HEK293 (cell line): ENCODE results near the gene NTN4.

Experiments used
- CTCF ChIA-PET: fragments of 350-600 bp; formaldehyde crosslinking; extraction: SDS; loops from one replicate; lab custom pipeline; 2021; ENCODE audit warnings: antibody characterized with exemption; lab: Yijun Ruan, JAX
- POLR2A ChIA-PET: fragments of 300-600 bp; formaldehyde crosslinking; extraction: SDS; loops from one replicate; lab custom pipeline; 2020; ENCODE audit warnings: antibody characterized with exemption, inconsistent platforms; lab: Yijun Ruan, JAX
- H3K27ac ChIP-seq: fragments of 200-500 bp; sonication (Bioruptor generic); 2 replicates; pipeline ENCODE4 v1.5.1; 2014; ENCODE audit warnings: low read depth, low read length, control low read depth, inconsistent platforms; ENCODE audit errors: extremely low read depth
- H3K36me3 ChIP-seq, 2 experiments: fragments of 200-500 bp in 1 of 2; sonication (Bioruptor generic) in 1 of 2; 1 replicate in 1 of 2; 2 replicates in 1 of 2; pipeline ENCODE4 v1.5.1; 2014 to 2017; ENCODE audit warnings: inconsistent platforms in 2 of 2, low read length in 2 of 2; ENCODE audit not compliant: control insufficient read depth in 2 of 2, insufficient read depth in 1 of 2
- H3K4me1 ChIP-seq: fragments of 200-500 bp; sonication (Bioruptor generic); 2 replicates; pipeline ENCODE4 v1.5.1; 2014; ENCODE audit warnings: mild to moderate bottlenecking, low read length, inconsistent platforms; ENCODE audit not compliant: control insufficient read depth, insufficient read depth
- H3K4me3 ChIP-seq: 2 replicates; pipeline ENCODE4 v1.5.1; 2011; ENCODE audit warnings: low read depth, mild to moderate bottlenecking, control low read depth, low read length, moderate library complexity
- H3K9me3 ChIP-seq: fragments of 200-500 bp; sonication (Bioruptor generic); 2 replicates; pipeline ENCODE4 v1.5.1; 2014; ENCODE audit warnings: low read depth, low read length, inconsistent platforms; ENCODE audit not compliant: control insufficient read depth, insufficient read depth
- FEZF1 ChIP-seq: fragments of 450-650 bp; formaldehyde crosslinking; IDR thresholded peaks from 2 replicates; pipeline ENCODE4 v1.5.1; 2016; ENCODE audit warnings: missing biosample characterization, missing genetic modification characterization
- HOXD13 ChIP-seq: sonication (generic); formaldehyde crosslinking; IDR thresholded peaks from 2 replicates; pipeline ENCODE4 v1.8.0; 2022; ENCODE audit warnings: missing genetic modification reagents, borderline replicate concordance
- IKZF3 ChIP-seq: fragments of 450-650 bp; IDR thresholded peaks from 2 replicates; pipeline ENCODE4 v1.5.0; 2018; ENCODE audit warnings: missing biosample characterization, mild to moderate bottlenecking, missing genetic modification characterization, moderate library complexity
- PRDM1 ChIP-seq: fragments of 450-650 bp; formaldehyde crosslinking; IDR thresholded peaks from 2 replicates; pipeline ENCODE4; 2016; ENCODE audit warnings: missing biosample characterization, missing genetic modification characterization
- ZBTB8A ChIP-seq: fragments of 450-650 bp; formaldehyde crosslinking; IDR thresholded peaks from 2 replicates; pipeline ENCODE4 v1.5.1; 2016; ENCODE audit warnings: missing biosample characterization, missing genetic modification characterization
- ZNF169 ChIP-seq: fragments of 450-650 bp; formaldehyde crosslinking; IDR thresholded peaks from 2 replicates; pipeline ENCODE4 v1.5.1; 2016; ENCODE audit warnings: missing biosample characterization, missing genetic modification characterization
- ZNF223 ChIP-seq: fragments of 450-650 bp; formaldehyde crosslinking; IDR thresholded peaks from 2 replicates; pipeline ENCODE4 v1.5.1; 2016; ENCODE audit warnings: missing biosample characterization, missing genetic modification characterization
- ZNF239 ChIP-seq: fragments of 450-650 bp; formaldehyde crosslinking; IDR thresholded peaks from 2 replicates; pipeline ENCODE4 v1.5.1; 2016; ENCODE audit warnings: missing biosample characterization, missing genetic modification characterization
- ZNF362 ChIP-seq: fragments of 450-650 bp; formaldehyde crosslinking; IDR thresholded peaks from 2 replicates; pipeline ENCODE4 v1.5.1; 2016; ENCODE audit warnings: missing biosample characterization, missing genetic modification characterization
- ZNF391 ChIP-seq: fragments of 450-650 bp; formaldehyde crosslinking; IDR thresholded peaks from 2 replicates; pipeline ENCODE4 v1.5.1; 2016; ENCODE audit warnings: low read depth, missing biosample characterization, missing genetic modification characterization, borderline replicate concordance
- ZNF394 ChIP-seq: fragments of 450-650 bp; formaldehyde crosslinking; IDR thresholded peaks from 2 replicates; pipeline ENCODE4 v1.5.1; 2016; ENCODE audit warnings: missing biosample characterization, missing genetic modification characterization, mild to moderate bottlenecking, moderate library complexity, borderline replicate concordance
- ZNF423 ChIP-seq: fragments of 450-650 bp; formaldehyde crosslinking; IDR thresholded peaks from 2 replicates; pipeline ENCODE4 v1.5.1; 2016; ENCODE audit warnings: missing biosample characterization, missing genetic modification characterization
- ZNF514 ChIP-seq: fragments of 450-650 bp; formaldehyde crosslinking; IDR thresholded peaks from 2 replicates; pipeline ENCODE4 v1.5.1; 2016; ENCODE audit warnings: missing biosample characterization, missing genetic modification characterization
- ZNF530 ChIP-seq: fragments of 450-650 bp; formaldehyde crosslinking; IDR thresholded peaks from 2 replicates; pipeline ENCODE4 v1.5.1; 2016; ENCODE audit warnings: low read depth, missing biosample characterization, missing genetic modification characterization
- ZNF561 ChIP-seq: fragments of 450-650 bp; IDR thresholded peaks from 2 replicates; pipeline ENCODE4 v1.5.1; 2018; ENCODE audit warnings: missing biosample characterization, missing genetic modification characterization, borderline replicate concordance
- ZNF670 ChIP-seq: fragments of 450-650 bp; formaldehyde crosslinking; IDR thresholded peaks from 2 replicates; pipeline ENCODE4 v1.5.1; 2016; ENCODE audit warnings: missing biosample characterization, missing genetic modification characterization, low read depth
- ZNF707 ChIP-seq: fragments of 450-650 bp; formaldehyde crosslinking; IDR thresholded peaks from 2 replicates; pipeline ENCODE4 v1.5.1; 2016; ENCODE audit warnings: missing biosample characterization, missing genetic modification characterization
- ZNF76 ChIP-seq: fragments of 450-650 bp; formaldehyde crosslinking; IDR thresholded peaks from 2 replicates; pipeline ENCODE4; 2016; ENCODE audit warnings: low read depth, missing biosample characterization, missing genetic modification characterization, borderline replicate concordance
- TF ChIP-seq, protein P1 (sequence below): fragments of 450-650 bp; formaldehyde crosslinking; IDR thresholded peaks from 2 replicates; pipeline ENCODE4 v1.5.1; 2016; ENCODE audit warnings: missing biosample characterization, missing genetic modification characterization
- TF ChIP-seq, protein P2 (sequence below): fragments of 450-650 bp; IDR thresholded peaks from 2 replicates; pipeline ENCODE4 v1.5.1; 2018; ENCODE audit warnings: missing biosample characterization, mild to moderate bottlenecking, missing genetic modification characterization
- TF ChIP-seq, protein P3 (sequence below): fragments of 450-650 bp; formaldehyde crosslinking; IDR thresholded peaks from 2 replicates; pipeline ENCODE4 v1.5.1; 2016; ENCODE audit warnings: missing biosample characterization, missing genetic modification characterization
- TF ChIP-seq, protein P4 (sequence below): fragments of 450-650 bp; formaldehyde crosslinking; IDR thresholded peaks from 2 replicates; pipeline ENCODE4 v1.5.1; 2016; ENCODE audit warnings: missing biosample characterization, missing genetic modification characterization, borderline replicate concordance
- TF ChIP-seq, protein P5 (sequence below): fragments of 450-650 bp; formaldehyde crosslinking; IDR thresholded peaks from 2 replicates; pipeline ENCODE4 v1.5.1; 2016; ENCODE audit warnings: missing biosample characterization, missing genetic modification characterization

Gene NTN4

GRCh38 chr12:95651681-95652080, 138.9 kb downstream of the NTN4 start (continued):
- TF ChIP-seq, protein P1, sequence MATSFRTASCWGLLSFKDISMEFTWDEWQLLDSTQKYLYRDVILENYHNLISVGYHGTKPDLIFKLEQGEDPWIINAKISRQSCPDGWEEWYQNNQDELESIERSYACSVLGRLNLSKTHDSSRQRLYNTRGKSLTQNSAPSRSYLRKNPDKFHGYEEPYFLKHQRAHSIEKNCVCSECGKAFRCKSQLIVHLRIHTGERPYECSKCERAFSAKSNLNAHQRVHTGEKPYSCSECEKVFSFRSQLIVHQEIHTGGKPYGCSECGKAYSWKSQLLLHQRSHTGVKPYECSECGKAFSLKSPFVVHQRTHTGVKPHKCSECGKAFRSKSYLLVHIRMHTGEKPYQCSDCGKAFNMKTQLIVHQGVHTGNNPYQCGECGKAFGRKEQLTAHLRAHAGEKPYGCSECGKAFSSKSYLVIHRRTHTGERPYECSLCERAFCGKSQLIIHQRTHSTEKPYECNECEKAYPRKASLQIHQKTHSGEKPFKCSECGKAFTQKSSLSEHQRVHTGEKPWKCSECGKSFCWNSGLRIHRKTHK (tag by site-specific recombination): no peak
- no peak for TF ChIP-seq IKZF3 (tag by site-specific recombination)
- no peak for TF ChIP-seq HOXD13 (CRISPR knock-in tag)
- no peak for TF ChIP-seq ZNF423 (tag by site-specific recombination)
- TF ChIP-seq ZNF391 (tag by site-specific recombination): no peak
- TF ChIP-seq ZNF239 (tag by site-specific recombination): no peak

- H3K9me3 ChIP-seq: no peaks in the 10 kb centered on the region
- peak overlapping the region; percentile 34 for H3K27ac ChIP-seq
- H3K36me3 ChIP-seq: no peaks in the 10 kb centered on the region
- POLR2A ChIA-PET: interaction anchor here (1.2 kb wide), 1 partner anchor 8 kb away, joined by 4 read pairs; no protein-coding TSS in a partner anchor
- no peak overlapping the region for H3K4me3 ChIP-seq
- peaks cover 9% of the 10 kb centered on the region for H3K4me1 ChIP-seq
- CTCF ChIA-PET: interaction anchor here (0.5 kb wide), 1 partner anchor 13 kb away, joined by 3 read pairs; no protein-coding TSS in a partner anchor
- TF ChIP-seq ZNF530 (tag by site-specific recombination) (no peak), ZNF362 (tag by site-specific recombination) (no peak), ZNF561 (tag by site-specific recombination) (peak; percentile 49; the same call in 1 of the 2 replicates), PRDM1 (tag by site-specific recombination) (peak; percentile 60), ZNF76 (tag by site-specific recombination) (no peak), ZNF169 (tag by site-specific recombination) (no peak), ZNF514 (no peak), ZBTB8A (tag by site-specific recombination) (0 out of 2 replicates have a peak, but pooled peaks have one; percentile 16), ZNF223 (tag by site-specific recombination) (no peak), ZNF707 (tag by site-specific recombination) (no peak), FEZF1 (tag by site-specific recombination) (peak; percentile 52), ZNF394 (tag by site-specific recombination) (no peak), ZNF670 (tag by site-specific recombination) (no peak), HOXD13 (CRISPR knock-in tag) (peak; percentile 70; the same call in 1 of the 2 replicates)
- TF ChIP-seq, protein P2, sequence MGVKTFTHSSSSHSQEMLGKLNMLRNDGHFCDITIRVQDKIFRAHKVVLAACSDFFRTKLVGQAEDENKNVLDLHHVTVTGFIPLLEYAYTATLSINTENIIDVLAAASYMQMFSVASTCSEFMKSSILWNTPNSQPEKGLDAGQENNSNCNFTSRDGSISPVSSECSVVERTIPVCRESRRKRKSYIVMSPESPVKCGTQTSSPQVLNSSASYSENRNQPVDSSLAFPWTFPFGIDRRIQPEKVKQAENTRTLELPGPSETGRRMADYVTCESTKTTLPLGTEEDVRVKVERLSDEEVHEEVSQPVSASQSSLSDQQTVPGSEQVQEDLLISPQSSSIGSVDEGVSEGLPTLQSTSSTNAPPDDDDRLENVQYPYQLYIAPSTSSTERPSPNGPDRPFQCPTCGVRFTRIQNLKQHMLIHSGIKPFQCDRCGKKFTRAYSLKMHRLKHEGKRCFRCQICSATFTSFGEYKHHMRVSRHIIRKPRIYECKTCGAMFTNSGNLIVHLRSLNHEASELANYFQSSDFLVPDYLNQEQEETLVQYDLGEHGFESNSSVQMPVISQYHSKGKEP (tag by site-specific recombination): peak; percentile 56; the same call in 1 of the 2 replicates
- TF ChIP-seq, protein P3, sequence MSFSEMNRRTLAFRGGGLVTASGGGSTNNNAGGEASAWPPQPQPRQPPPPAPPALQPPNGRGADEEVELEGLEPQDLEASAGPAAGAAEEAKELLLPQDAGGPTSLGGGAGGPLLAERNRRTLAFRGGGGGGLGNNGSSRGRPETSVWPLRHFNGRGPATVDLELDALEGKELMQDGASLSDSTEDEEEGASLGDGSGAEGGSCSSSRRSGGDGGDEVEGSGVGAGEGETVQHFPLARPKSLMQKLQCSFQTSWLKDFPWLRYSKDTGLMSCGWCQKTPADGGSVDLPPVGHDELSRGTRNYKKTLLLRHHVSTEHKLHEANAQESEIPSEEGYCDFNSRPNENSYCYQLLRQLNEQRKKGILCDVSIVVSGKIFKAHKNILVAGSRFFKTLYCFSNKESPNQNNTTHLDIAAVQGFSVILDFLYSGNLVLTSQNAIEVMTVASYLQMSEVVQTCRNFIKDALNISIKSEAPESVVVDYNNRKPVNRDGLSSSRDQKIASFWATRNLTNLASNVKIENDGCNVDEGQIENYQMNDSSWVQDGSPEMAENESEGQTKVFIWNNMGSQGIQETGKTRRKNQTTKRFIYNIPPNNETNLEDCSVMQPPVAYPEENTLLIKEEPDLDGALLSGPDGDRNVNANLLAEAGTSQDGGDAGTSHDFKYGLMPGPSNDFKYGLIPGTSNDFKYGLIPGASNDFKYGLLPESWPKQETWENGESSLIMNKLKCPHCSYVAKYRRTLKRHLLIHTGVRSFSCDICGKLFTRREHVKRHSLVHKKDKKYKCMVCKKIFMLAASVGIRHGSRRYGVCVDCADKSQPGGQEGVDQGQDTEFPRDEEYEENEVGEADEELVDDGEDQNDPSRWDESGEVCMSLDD (tag by site-specific recombination): no peak
- TF ChIP-seq, protein P4, sequence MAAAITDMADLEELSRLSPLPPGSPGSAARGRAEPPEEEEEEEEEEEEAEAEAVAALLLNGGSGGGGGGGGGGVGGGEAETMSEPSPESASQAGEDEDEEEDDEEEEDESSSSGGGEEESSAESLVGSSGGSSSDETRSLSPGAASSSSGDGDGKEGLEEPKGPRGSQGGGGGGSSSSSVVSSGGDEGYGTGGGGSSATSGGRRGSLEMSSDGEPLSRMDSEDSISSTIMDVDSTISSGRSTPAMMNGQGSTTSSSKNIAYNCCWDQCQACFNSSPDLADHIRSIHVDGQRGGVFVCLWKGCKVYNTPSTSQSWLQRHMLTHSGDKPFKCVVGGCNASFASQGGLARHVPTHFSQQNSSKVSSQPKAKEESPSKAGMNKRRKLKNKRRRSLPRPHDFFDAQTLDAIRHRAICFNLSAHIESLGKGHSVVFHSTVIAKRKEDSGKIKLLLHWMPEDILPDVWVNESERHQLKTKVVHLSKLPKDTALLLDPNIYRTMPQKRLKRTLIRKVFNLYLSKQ: no peak
- TF ChIP-seq, protein P5, sequence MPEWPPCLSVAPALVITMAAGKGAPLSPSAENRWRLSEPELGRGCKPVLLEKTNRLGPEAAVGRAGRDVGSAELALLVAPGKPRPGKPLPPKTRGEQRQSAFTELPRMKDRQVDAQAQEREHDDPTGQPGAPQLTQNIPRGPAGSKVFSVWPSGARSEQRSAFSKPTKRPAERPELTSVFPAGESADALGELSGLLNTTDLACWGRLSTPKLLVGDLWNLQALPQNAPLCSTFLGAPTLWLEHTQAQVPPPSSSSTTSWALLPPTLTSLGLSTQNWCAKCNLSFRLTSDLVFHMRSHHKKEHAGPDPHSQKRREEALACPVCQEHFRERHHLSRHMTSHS (tag by site-specific recombination): no peak
Measured at GRCh38 chr12:95648990-95649791, 141.4 kb downstream of the NTN4 start.
